Stimulated activated CD4-positive, alpha-beta T cell treated with anti-CD3 and anti-CD28 coated beads, Interleukin-4, amount 100 ng/mL, for 4 hours (primary cell): ENCODE results near the gene TEX12.
A peak's percentile ranks its signal among the peaks of the same experiment; 100 is the strongest.

ENCODE experiments used
- DNase-seq, 2 experiments: peaks; one replicate each; pipeline ENCODE4 v3.0.0-alpha.2; 2020

Gene TEX12

GRCh38 chr11:112213753-112214152 is 46.6 kb downstream of the TEX12 start:
- DNase-seq: no peak

- no peak for DNase-seq
Observed at GRCh38 chr11:112215621-112216020, 48.4 kb downstream of the TEX12 start.

DNA sequence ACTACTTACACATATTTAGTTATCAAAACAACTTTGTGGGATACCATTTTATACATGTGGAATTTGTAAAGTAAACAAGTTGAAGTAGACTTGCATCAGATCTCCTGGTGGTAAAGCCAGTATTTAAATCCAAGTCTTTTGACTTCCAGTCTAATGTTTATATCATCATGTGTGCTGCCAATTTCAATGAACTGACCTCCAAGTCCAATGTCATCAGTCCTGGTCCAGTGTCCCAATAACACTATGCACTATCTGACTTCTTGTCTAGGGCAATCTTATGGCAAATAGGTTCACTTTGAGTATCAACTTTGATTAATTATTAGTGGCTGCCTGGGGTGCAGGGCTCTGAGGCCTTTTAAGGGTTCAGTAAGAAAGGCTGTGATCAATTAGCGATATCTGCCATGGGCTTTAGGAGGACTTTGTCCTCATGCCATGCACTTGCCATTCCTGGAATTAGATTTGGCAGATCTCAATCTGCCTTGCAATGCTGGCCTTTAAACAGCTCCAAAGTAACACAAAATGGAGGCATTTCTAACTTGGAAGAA is 49.5 kb downstream of the TEX12 start:
- no peak for DNase-seq

- peak in 1 of 2 experiments; percentile 11 for DNase-seq
Observed at GRCh38 chr11:112219476-112220232, 52.5 kb downstream of the TEX12 start.

- DNase-seq: no peak
Observed at GRCh38 chr11:112221274-112221835, 54.2 kb downstream of the TEX12 start.
